HG03378 (cell line): ENCODE measurements around the gene SLC39A9.

Experiments used
- ATAC-seq: cut with Tn5 transposase; IDR thresholded peaks from one replicate; pipeline ENCODE4 v1.9.1; 2021; ENCODE audit warnings: mild to moderate bottlenecking, moderate library complexity; ENCODE audit not compliant: unreplicated experiment

Gene SLC39A9

GRCh38 chr14:69398053-69398817, at the start of gene SLC39A9, which contains the start of gene ERH:
TSS of gene SLC39A9 (plus strand) at chr14:69398692. CDS start at chr14:69399370, 678 bp downstream.
TSS of gene ERH (minus strand) at chr14:69398299. CDS start at chr14:69398233, 66 bp downstream.
- peak; percentile 87 for ATAC-seq

GRCh38 chr14:69349091-69349777, 49.3 kb upstream of the SLC39A9 start:
- ATAC-seq = no peak

- ATAC-seq = no peak
Observed at GRCh38 chr14:69350892-69351291, 47.6 kb upstream of the SLC39A9 start.

GRCh38 chr14:69351385-69351784, 47.1 kb upstream of the SLC39A9 start:
- ATAC-seq = no peak

- no peak for ATAC-seq
Observed at GRCh38 chr14:69351911-69352310, 46.6 kb upstream of the SLC39A9 start.

GRCh38 chr14:69353168-69353567, 45.3 kb upstream of the SLC39A9 start:
- no peak for ATAC-seq

- peak; percentile 83 for ATAC-seq
Observed at GRCh38 chr14:69354383-69355153, 43.9 kb upstream of the SLC39A9 start.

- no peak for ATAC-seq
Observed at GRCh38 chr14:69355154-69355597, 43.3 kb upstream of the SLC39A9 start.

GRCh38 chr14:69355607-69356281, 42.7 kb upstream of the SLC39A9 start:
- no peak for ATAC-seq

- ATAC-seq = no peak
Observed at GRCh38 chr14:69356903-69357543, 41.5 kb upstream of the SLC39A9 start.

GRCh38 chr14:69357544-69358200, 40.8 kb upstream of the SLC39A9 start:
- no peak for ATAC-seq

- ATAC-seq = no peak
Observed at GRCh38 chr14:69358233-69358963, 40.1 kb upstream of the SLC39A9 start.

GRCh38 chr14:69358966-69359365, 39.5 kb upstream of the SLC39A9 start:
- no peak for ATAC-seq

- no peak for ATAC-seq
Observed at GRCh38 chr14:69360438-69361108, 37.9 kb upstream of the SLC39A9 start.

GRCh38 chr14:69363055-69363454, 35.4 kb upstream of the SLC39A9 start:
- ATAC-seq = no peak

- no peak for ATAC-seq
Observed at GRCh38 chr14:69363964-69364363, 34.5 kb upstream of the SLC39A9 start.

GRCh38 chr14:69364378-69364777, 34.1 kb upstream of the SLC39A9 start:
- no peak for ATAC-seq

GRCh38 chr14:69366069-69366468, 32.4 kb upstream of the SLC39A9 start:
- ATAC-seq = no peak

GRCh38 chr14:69366761-69367160, 31.7 kb upstream of the SLC39A9 start:
- ATAC-seq = no peak
